GM10248 (cell line): Measurements from ENCODE around the gene ABTB1.
"Not testable (repeated sequence)": the region's sequence is repeated elsewhere in the genome, so short reads cannot be mapped to it uniquely, and the experiment has no call there.

Experiments used
- CTCF ChIA-PET: fragments of 300-600 bp; sonication (Branson Sonifier 250); formaldehyde crosslinking; extraction: SDS; loops from one replicate; lab custom pipeline; 2021; ENCODE audit warnings: antibody characterized with exemption; lab: Yijun Ruan, JAX
- POLR2A ChIA-PET: fragments of 350-650 bp; sonication (Branson Sonifier 250); formaldehyde crosslinking; extraction: SDS; loops from one replicate; lab custom pipeline; 2020; ENCODE audit warnings: antibody characterized with exemption; lab: Yijun Ruan, JAX
- DNase-seq: peaks from one replicate; pipeline ENCODE4 v3.0.0; 2012; ENCODE audit errors: extremely low spot score
- TF ChIP-seq, protein P1 (sequence below): IDR thresholded peaks from 2 replicates; pipeline ENCODE4 v1.5.1; 2012; ENCODE audit warnings: mild to moderate bottlenecking, low read depth; ENCODE audit errors: extremely low read depth, missing control alignments, control extremely low read depth

The ABTB1 gene

DNA sequence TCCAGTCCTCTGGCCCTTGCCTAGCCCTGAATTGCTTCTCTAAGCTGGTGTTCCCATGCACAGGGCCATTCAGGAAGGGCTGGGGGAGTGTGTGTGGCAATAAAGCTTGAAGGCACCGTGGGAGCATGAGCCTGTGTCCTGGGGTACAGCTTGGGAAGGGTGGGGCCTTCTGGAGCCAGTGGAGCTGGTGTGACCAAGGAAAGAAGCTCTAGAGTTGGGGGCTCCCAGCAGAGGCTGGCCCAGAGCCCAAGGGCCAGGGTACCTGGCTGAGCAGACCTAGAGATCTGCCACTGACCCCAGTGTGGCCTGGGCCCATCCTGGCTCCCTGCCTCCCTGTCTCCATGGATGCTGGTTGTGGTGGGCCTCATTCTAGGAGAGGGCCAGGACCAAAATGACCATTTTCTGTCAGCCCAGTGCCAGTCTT is 8.1 kb downstream of the ABTB1 start:
- TF ChIP-seq, protein P1, sequence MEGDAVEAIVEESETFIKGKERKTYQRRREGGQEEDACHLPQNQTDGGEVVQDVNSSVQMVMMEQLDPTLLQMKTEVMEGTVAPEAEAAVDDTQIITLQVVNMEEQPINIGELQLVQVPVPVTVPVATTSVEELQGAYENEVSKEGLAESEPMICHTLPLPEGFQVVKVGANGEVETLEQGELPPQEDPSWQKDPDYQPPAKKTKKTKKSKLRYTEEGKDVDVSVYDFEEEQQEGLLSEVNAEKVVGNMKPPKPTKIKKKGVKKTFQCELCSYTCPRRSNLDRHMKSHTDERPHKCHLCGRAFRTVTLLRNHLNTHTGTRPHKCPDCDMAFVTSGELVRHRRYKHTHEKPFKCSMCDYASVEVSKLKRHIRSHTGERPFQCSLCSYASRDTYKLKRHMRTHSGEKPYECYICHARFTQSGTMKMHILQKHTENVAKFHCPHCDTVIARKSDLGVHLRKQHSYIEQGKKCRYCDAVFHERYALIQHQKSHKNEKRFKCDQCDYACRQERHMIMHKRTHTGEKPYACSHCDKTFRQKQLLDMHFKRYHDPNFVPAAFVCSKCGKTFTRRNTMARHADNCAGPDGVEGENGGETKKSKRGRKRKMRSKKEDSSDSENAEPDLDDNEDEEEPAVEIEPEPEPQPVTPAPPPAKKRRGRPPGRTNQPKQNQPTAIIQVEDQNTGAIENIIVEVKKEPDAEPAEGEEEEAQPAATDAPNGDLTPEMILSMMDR: no peak
- DNase-seq: no peak
- POLR2A ChIA-PET: no interaction called here
- CTCF ChIA-PET: interaction anchor here (4.7 kb wide), 1 partner anchor 11 kb away, joined by 22 read pairs; no protein-coding TSS in a partner anchor

DNA sequence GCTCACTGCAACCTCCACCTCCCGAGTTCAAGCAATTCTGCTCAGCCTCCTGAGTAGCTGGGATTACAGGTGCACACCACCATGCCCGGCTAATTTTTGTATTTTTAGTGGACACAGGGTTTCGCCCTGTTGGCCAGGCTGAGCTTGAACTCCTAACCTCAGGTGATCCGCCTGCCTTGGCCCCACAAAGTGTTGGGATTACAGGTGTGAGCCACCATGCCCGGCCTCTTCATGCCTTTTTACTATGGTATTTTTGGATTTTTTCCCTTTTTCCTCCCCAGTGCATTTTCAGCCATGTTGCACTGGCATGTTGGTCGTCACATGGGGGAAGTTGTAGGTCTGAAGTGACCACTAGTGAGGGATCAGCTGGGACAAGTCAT is 9.4 kb downstream of the ABTB1 start:
- CTCF ChIA-PET: interaction anchor here (1.6 to 4.7 kb wide), 2 partner anchors 9 to 108 kb away, joined by 5 to 22 read pairs; no protein-coding TSS in a partner anchor
- DNase-seq, POLR2A ChIA-PET: not testable (repeated sequence)

DNA sequence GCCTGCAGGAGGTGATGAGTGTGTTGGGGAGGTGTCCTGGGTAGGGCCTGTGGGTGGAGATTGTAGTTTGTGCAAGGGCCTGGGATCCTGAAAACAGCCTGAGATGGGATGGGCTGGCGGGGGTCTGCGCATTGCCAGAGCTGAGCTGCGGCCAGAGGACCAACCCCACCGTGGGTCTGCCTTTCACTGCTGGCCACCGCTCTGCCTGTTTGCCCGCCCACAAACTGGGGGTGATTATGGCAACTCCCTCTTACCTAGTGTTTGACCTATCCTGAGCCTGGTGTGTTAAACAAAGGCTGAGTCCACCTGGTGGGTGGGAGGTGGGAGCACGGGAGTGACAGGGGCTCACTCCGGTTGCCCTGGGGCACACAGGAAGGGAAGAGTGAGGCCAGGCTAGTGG is 9.8 kb downstream of the ABTB1 start:
- POLR2A ChIA-PET: no interaction called here

DNA sequence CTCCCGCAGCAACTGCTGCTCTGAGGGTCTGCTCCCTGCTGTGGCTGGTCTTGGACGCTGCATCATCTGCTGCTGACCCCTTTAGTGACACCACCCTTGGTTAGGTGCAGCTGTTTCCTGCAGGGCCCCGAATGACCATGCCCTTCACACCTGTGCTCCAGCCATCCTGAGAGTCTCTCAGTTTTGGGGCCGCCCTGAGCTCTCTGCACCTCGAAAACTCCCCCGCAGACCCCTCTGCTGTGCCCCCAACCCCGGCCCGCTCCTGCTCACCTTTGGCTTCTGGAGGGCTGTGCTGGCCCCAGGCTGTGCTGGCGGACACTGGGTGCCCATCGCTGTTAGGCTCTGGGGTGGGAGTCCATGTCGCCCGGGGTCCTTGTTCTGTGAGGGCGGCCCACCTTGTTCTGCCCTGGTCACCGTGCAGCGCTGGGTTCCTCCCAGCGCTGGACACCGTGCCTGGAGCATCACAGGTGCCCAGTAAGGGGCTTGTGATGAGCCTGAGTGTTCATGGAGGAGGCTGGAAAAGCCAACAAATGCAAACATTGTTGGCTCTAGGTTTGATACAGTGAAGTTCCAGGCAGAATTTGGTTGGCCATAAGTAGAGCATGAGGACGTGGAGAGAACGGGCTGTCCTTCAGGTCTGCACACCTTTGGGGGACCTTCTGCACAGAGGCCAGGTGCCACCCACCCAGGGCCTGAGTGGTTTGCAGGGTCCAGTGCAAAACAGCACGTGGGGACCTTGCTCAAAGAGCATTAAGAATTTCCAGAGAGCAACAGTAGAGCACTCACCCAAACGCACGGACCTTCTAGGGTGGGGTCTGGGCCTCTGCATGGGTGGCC is 12.3 kb downstream of the ABTB1 start:
- TF ChIP-seq, protein P1: no peak
- ChIA-PET CTCF (interaction anchor here (0.7 kb wide), 1 partner anchor 11 kb away, joined by 3 read pairs; no protein-coding TSS in a partner anchor), POLR2A (no interaction called here)
- DNase-seq: no peak

More for the DNA sequence above, 9.8 kb downstream of the ABTB1 start:
- CTCF ChIA-PET: interaction anchor here (1.6 to 4.7 kb wide), 2 partner anchors 9 to 108 kb away, joined by 5 to 22 read pairs; no protein-coding TSS in a partner anchor
- DNase-seq: no peak
- TF ChIP-seq, protein P1: no peak

DNA sequence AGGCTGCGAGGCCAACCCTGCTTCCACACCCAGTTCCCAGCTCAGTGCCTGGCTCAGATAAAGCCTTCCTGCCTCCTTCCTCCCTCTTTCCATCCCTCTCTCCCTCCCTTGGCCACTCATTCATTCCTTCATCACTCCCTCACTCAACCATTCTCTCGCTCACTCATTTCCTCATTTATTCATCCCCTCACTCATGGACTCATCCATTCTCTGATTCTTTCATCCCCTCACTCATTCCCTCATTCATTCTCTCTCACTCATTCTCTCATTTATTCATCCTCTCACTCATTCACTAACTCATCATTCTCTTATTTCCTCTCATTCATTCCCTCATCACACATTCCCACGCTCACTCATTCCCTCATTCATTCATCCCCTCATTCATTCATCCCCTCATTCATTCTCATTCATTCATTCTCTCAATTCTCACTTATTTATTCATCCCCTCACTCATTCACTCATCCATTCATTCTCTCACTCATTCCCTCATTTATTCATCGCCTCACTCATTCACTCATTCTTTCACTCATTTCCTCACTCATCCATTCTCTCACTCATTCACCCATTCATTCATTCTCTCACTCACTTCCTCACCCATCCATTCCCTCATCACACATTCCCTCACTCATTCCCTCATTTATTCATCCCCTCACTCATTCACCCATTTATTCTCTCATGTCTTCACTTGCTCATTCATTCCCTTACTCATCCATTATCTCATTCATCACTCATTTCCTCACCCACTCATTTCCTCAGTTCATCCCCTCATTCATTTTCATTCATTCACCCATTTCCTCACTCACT is 13.2 kb downstream of the ABTB1 start:
- TF ChIP-seq, protein P1: no peak
- DNase-seq: no peak
- ChIA-PET POLR2A (no interaction called here), CTCF (no interaction called here)

DNA sequence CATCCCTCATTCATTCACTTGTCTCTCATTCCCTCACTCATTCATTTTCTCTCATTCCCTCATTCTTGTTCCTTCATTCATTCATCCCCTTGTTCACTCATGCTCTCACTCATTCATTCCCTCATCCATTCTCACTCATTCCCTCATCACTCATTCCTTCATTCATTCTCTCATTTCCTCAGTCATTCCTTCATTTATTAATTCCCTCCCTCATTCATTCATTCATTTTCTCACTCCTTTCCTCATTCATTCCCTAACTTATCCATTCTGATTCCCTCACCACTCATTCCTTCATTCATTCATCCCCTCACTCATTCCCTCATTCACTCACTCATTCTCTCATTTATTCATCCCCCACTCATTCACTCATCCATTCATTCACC is 13.8 kb downstream of the ABTB1 start:
- POLR2A ChIA-PET: no interaction called here

More for the DNA sequence above, 13.8 kb downstream of the ABTB1 start:
- TF ChIP-seq, protein P1: no peak
- CTCF ChIA-PET: no interaction called here
- DNase-seq: no peak
